Natural killer cell (primary cell): ENCODE results near the gene NRP1. TPM values are rescaled to one million over a fixed set of nuclear protein-coding genes. Genes with fewer than 3 reads are reported as not detected.
"Not testable (repeated sequence)": the region's sequence is repeated elsewhere in the genome, so short reads cannot be mapped to it uniquely, and the experiment has no call there.

Experiments used
- ATAC-seq, 3 donors: fragments of 150-1000 bp in 2 of 3; fragments of 200-7000 bp in 1 of 3; cut with Tn5 transposase; 1 replicate in 1 of 3; 2 replicates in 2 of 3; pipeline ENCODE4 v1.10.0; 2021; ENCODE audit warnings: mild to moderate bottlenecking in 2 of 3, moderate library complexity in 2 of 3
- DNase-seq, 2 donors: peaks; one replicate each; pipeline versions ENCODE4 v3.0.0 to v3.0.0-alpha.2; 2013 to 2021; ENCODE audit warnings: mixed read lengths in 1 of 2
- H3K27ac ChIP-seq: one replicate; pipeline ENCODE4 v1.5.1; 2013; ENCODE audit warnings: mild to moderate bottlenecking, low read length
- H3K27me3 ChIP-seq: one replicate; pipeline ENCODE4 v1.6.1; 2013; ENCODE audit warnings: low read length; ENCODE audit not compliant: control insufficient read depth, insufficient read depth
- H3K36me3 ChIP-seq: one replicate; pipeline ENCODE4 v1.6.1; 2013; ENCODE audit warnings: low read length; ENCODE audit not compliant: control insufficient read depth, insufficient read depth
- H3K4me1 ChIP-seq: one replicate; pipeline ENCODE4 v1.6.1; 2013; ENCODE audit warnings: low read length; ENCODE audit not compliant: control insufficient read depth, insufficient read depth
- H3K4me3 ChIP-seq: one replicate; pipeline ENCODE4 v1.5.1; 2013; ENCODE audit warnings: low read length
- H3K9me3 ChIP-seq: one replicate; pipeline ENCODE4 v1.6.1; 2013; ENCODE audit warnings: low read length; ENCODE audit not compliant: control insufficient read depth, insufficient read depth
- H3K27ac Mint-ChIP-seq, 2 donors: one replicate each; pipeline ENCODE4 v1.8.0; 2022; ENCODE audit warnings: mild to moderate bottlenecking in 2 of 2, mixed read lengths in 2 of 2, moderate library complexity in 1 of 2
- H3K27me3 Mint-ChIP-seq, 2 donors: one replicate each; pipeline ENCODE4 v1.8.0; 2022; ENCODE audit warnings: low read depth in 2 of 2, mixed read lengths in 2 of 2
- H3K36me3 Mint-ChIP-seq: one replicate; pipeline ENCODE4 v1.8.0; 2022; ENCODE audit warnings: mixed read lengths
- H3K4me1 Mint-ChIP-seq, 2 donors: one replicate each; pipeline ENCODE4 v1.8.0; 2022; ENCODE audit warnings: mixed read lengths in 2 of 2
- H3K4me3 Mint-ChIP-seq: one replicate; pipeline ENCODE4 v1.8.0; 2022; ENCODE audit warnings: mild to moderate bottlenecking, moderate library complexity, mixed read lengths
- H3K9me3 Mint-ChIP-seq, 2 donors: one replicate each; pipeline ENCODE4 v1.8.0; 2022; ENCODE audit warnings: mixed read lengths in 2 of 2
- WGBS: methylation state at CpG from one replicate; pipeline ENCODE4 v1.1.7; 2013; ENCODE audit warnings: missing lambda C conversion rate; ENCODE audit not compliant: insufficient coverage; 5-methylcytosine and 5-hydroxymethylcytosine counted together
- intact Hi-C: fragments of 100-400 bp; cut with micrococcal nuclease; formaldehyde crosslinking; loops from one replicate; pipeline ENCODE4 v1.14.2; 2022
- total RNA-seq, 4 donors: library from RNA; stranded (reverse); fragments of 120-200 nt in 1 of 4; gene quantifications; one replicate each; pipeline versions ENCODE4 v1.2.3 to v1.2.4, GENCODE V29; 2013 to 2022
- TF ChIP-seq, protein P1 (sequence below): fragments of 200-600 bp; IDR thresholded peaks from one replicate; pipeline ENCODE4 v1.8.0; 2022; ENCODE audit warnings: antibody characterized with exemption

Gene NRP1
- total RNA-seq, 3 donors from 2014 or later (not counting 1 experiment from before 2014, with no cell fraction given) = 0.16 to 1.5 TPM; not detected in 1

DNA sequence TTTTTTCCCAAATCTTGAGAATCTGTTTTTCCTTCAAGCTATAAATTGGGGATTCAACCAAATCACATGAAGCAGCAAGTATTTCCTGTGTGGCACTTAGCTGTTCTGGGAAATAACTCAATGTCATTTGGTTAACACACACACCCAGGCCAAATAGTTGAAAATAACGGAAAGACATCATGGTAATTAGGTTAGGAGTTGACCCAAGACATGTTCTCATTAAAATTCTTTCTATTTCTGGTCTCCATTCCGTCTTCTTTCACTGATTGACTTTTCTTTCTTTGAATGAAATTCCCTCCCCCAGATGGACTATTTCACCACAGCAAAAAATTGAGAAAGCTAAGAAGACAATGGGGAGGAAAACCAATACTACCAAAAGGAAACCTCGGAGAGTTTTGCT lies 30.5 kb downstream of the NRP1 start:
- Histone ChIP-seq H3K9me3 (no peaks in the 10 kb centered on the region), H3K4me1 (no peaks in the 10 kb centered on the region), H3K4me3 (no peak overlapping the region), H3K27me3 (no peaks in the 10 kb centered on the region), H3K27ac (no peak overlapping the region), H3K36me3 (no peaks in the 10 kb centered on the region)
- DNase-seq (no peak), ATAC-seq (no peak)
- Mint-ChIP-seq H3K9me3 (no peaks in the 10 kb centered on the region), H3K27me3 (peaks cover 6 to 33% of the 10 kb centered on the region in 2 donors), H3K36me3 (no peaks in the 10 kb centered on the region), H3K27ac (no peak overlapping the region), H3K4me1 (no peaks in the 10 kb centered on the region), H3K4me3 (no peak overlapping the region)
- intact Hi-C loops = no loop called here
- 71% methylated on average over 2 of the region's 3 CpGs for WGBS
- TF ChIP-seq, protein P1, sequence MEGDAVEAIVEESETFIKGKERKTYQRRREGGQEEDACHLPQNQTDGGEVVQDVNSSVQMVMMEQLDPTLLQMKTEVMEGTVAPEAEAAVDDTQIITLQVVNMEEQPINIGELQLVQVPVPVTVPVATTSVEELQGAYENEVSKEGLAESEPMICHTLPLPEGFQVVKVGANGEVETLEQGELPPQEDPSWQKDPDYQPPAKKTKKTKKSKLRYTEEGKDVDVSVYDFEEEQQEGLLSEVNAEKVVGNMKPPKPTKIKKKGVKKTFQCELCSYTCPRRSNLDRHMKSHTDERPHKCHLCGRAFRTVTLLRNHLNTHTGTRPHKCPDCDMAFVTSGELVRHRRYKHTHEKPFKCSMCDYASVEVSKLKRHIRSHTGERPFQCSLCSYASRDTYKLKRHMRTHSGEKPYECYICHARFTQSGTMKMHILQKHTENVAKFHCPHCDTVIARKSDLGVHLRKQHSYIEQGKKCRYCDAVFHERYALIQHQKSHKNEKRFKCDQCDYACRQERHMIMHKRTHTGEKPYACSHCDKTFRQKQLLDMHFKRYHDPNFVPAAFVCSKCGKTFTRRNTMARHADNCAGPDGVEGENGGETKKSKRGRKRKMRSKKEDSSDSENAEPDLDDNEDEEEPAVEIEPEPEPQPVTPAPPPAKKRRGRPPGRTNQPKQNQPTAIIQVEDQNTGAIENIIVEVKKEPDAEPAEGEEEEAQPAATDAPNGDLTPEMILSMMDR = no peak

GRCh38 chr10:33302208-33302829 lies 32.1 kb downstream of the NRP1 start:
- intact Hi-C loops = no loop called here
- WGBS = 88% methylated on average over 2 of the region's 2 CpGs
- H3K4me1 Mint-ChIP-seq = no peaks in the 10 kb centered on the region
- no peaks in the 10 kb centered on the region for H3K9me3 Mint-ChIP-seq
- ATAC-seq (no peak), DNase-seq (no peak)
- peaks cover 6 to 33% of the 10 kb centered on the region in 2 donors for H3K27me3 Mint-ChIP-seq
- no peak overlapping the region for H3K27ac ChIP-seq
- no peaks in the 10 kb centered on the region for H3K27me3 ChIP-seq
- H3K36me3 ChIP-seq = no peaks in the 10 kb centered on the region
- H3K27ac Mint-ChIP-seq = no peak overlapping the region
- TF ChIP-seq, protein P1 = no peak
- no peaks in the 10 kb centered on the region for H3K9me3 ChIP-seq
- H3K4me1 ChIP-seq = no peaks in the 10 kb centered on the region
- no peak overlapping the region for H3K4me3 ChIP-seq
- no peak overlapping the region for H3K4me3 Mint-ChIP-seq
- no peaks in the 10 kb centered on the region for H3K36me3 Mint-ChIP-seq

DNA sequence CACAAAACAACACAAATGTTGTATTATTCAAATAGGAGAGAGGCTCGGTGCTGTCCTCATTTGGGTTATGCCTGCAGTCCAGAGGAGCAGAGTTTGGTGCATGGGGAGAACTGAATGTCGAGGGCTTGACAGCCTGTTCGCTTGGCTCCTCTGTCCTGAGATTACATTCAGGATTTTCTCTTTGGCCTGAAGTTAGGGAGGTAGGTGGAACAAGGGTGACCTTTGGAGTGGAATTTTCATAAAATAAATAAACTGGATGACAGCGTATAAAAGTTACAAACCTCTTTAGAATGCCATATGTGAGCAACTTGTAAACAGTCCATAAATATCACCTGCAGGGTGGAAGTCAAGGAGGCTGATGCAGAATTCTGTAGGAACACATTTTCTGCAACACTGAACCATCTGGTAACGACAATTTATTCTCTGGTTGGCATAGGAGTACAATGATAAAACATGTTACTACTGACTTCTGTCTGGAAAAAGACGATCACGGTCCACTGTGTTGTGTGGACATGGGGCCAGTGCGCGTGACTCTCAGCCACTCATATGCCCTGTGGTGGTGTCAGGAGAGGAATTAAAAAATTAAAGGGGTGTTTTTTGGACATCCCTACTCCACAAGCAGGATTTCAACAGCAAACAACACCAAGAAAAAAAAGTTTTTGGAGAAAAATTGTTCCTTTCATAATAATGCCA lies 33.2 kb downstream of the NRP1 start:
- Histone ChIP-seq H3K27me3 (no peaks in the 10 kb centered on the region), H3K27ac (no peak overlapping the region), H3K4me1 (no peaks in the 10 kb centered on the region), H3K36me3 (no peaks in the 10 kb centered on the region), H3K9me3 (no peaks in the 10 kb centered on the region), H3K4me3 (no peak overlapping the region)
- Mint-ChIP-seq H3K4me3 (no peak overlapping the region), H3K4me1 (no peaks in the 10 kb centered on the region), H3K9me3 (no peaks in the 10 kb centered on the region), H3K27me3 (peaks cover 6 to 33% of the 10 kb centered on the region in 2 donors), H3K36me3 (no peaks in the 10 kb centered on the region), H3K27ac (no peak overlapping the region)
- no peak for ATAC-seq
- DNase-seq = no peak
- 88% methylated on average over 7 of the region's 9 CpGs for WGBS
- intact Hi-C loops = no loop called here
- TF ChIP-seq, protein P1 = no peak

GRCh38 chr10:33300544-33300943 lies 33.9 kb downstream of the NRP1 start:
- intact Hi-C loops, H3K4me3 ChIP-seq, ATAC-seq, H3K4me1 ChIP-seq, H3K4me3 Mint-ChIP-seq, H3K27me3 ChIP-seq, H3K9me3 ChIP-seq, H3K36me3 ChIP-seq, H3K4me1 Mint-ChIP-seq, H3K27ac ChIP-seq, H3K27ac Mint-ChIP-seq, H3K9me3 Mint-ChIP-seq, DNase-seq, H3K36me3 Mint-ChIP-seq: not testable (repeated sequence)
- WGBS = 89% methylated on average over 3 of the region's 3 CpGs
- H3K27me3 Mint-ChIP-seq = peaks cover 6 to 33% of the 10 kb centered on the region in 2 donors
